Prostate gland (tissue), 2 donors: Measurements from ENCODE around the gene EHBP1.

Experiments used
- POLR2A ChIP-seq: fragments of 450-650 bp; IDR thresholded peaks from one replicate; pipeline ENCODE4 v1.6.1; 2016; ENCODE audit warnings: antibody characterized with exemption, mild to moderate bottlenecking
- TF ChIP-seq, protein P1 (sequence below), 4 experiments: fragments of 200-600 bp in 2 of 4; fragments of 450-650 bp in 2 of 4; sonication (generic) in 2 of 4; IDR thresholded peaks; 1 replicate in 3 of 4; 2 replicates in 1 of 4; pipeline ENCODE4 v1.5.1; 2016 to 2019; ENCODE audit warnings: antibody characterized with exemption in 4 of 4, mild to moderate bottlenecking in 2 of 4, moderate library complexity in 2 of 4

DNA sequence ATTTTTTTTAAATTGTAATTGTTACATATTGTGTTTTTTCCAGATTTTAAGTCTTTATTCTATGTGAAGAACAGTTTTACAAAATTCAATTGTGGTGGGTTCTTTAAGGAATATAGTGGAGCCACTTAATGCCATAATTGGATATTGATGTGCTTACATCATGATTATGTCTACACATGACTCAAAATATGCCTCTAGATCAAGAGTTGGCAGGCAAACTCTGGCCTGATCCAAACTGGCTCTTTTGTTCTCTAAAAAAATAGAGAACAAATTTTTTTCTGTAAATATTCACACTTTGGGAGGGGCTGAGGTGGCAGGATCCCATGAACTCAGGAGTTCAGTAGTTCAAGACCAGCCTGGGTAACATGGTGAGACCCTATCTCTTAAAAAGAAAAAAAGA, 8.3 kb downstream of the EHBP1 start:
- TF ChIP-seq, protein P1, sequence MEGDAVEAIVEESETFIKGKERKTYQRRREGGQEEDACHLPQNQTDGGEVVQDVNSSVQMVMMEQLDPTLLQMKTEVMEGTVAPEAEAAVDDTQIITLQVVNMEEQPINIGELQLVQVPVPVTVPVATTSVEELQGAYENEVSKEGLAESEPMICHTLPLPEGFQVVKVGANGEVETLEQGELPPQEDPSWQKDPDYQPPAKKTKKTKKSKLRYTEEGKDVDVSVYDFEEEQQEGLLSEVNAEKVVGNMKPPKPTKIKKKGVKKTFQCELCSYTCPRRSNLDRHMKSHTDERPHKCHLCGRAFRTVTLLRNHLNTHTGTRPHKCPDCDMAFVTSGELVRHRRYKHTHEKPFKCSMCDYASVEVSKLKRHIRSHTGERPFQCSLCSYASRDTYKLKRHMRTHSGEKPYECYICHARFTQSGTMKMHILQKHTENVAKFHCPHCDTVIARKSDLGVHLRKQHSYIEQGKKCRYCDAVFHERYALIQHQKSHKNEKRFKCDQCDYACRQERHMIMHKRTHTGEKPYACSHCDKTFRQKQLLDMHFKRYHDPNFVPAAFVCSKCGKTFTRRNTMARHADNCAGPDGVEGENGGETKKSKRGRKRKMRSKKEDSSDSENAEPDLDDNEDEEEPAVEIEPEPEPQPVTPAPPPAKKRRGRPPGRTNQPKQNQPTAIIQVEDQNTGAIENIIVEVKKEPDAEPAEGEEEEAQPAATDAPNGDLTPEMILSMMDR (IDR thresholded peaks at IDR 0.05), result no peak
- no peak for TF ChIP-seq POLR2A
